ENCODE measurements around the gene SMCO3. TPM values are rescaled to one million over a fixed set of nuclear protein-coding genes. Genes with fewer than 3 reads are reported as not detected.
A peak's percentile ranks its signal among the peaks of the same experiment; 100 is the strongest.

The SMCO3 gene
- total RNA-seq, 2 donors from 2014 or later, result 0.33 to 0.43 TPM

DNA sequence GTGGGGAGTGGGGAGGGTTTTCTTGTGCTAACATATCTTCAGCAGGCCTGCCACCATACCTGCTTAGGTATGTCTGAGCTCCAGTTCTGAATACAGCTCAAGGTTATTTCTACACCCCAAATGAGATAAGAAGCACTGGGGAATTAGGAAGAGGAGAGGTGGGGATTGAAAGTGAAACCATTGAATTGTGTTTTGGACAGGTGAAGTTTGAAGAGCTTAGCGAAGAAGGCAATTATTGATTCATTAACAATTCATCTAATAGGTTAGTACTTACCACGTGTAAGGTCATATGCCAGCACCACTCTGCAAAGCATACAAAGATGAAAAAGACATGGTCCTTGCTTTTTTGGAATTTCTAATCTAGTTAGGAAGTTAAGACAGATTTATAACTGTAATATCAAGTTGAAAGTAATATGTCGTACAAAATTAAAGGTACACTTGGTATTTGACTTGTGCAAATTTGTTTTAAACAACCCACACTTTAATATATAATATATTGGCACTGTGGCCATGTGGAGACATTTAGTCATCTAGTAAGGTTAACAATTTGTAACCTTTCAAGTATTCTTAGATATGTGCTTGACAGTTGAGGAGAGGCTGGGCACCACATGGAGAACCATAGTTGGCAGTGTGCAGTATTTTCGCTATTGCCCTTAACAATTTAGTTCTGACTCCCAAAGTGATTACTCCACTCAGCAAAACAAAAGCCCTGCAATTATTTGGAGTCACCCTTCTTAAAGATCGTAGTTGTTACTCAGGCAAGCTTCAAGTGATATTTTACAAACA lies 3.6 kb downstream of the SMCO3 start:
- TF ChIP-seq, protein P1, sequence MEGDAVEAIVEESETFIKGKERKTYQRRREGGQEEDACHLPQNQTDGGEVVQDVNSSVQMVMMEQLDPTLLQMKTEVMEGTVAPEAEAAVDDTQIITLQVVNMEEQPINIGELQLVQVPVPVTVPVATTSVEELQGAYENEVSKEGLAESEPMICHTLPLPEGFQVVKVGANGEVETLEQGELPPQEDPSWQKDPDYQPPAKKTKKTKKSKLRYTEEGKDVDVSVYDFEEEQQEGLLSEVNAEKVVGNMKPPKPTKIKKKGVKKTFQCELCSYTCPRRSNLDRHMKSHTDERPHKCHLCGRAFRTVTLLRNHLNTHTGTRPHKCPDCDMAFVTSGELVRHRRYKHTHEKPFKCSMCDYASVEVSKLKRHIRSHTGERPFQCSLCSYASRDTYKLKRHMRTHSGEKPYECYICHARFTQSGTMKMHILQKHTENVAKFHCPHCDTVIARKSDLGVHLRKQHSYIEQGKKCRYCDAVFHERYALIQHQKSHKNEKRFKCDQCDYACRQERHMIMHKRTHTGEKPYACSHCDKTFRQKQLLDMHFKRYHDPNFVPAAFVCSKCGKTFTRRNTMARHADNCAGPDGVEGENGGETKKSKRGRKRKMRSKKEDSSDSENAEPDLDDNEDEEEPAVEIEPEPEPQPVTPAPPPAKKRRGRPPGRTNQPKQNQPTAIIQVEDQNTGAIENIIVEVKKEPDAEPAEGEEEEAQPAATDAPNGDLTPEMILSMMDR (IDR thresholded peaks at IDR 0.05), result no peak
- Histone ChIP-seq H3K36me3 (no peaks in the 10 kb centered on the region), H3K27me3 (no peaks in the 10 kb centered on the region), H3K4me3 (no peak overlapping the region), H3K4me1 (no peaks in the 10 kb centered on the region), H3K27ac (no peak overlapping the region), H3K9me3 (no peaks in the 10 kb centered on the region)
- DNase-seq (ENCODE audit: low spot score), result no peak

DNA sequence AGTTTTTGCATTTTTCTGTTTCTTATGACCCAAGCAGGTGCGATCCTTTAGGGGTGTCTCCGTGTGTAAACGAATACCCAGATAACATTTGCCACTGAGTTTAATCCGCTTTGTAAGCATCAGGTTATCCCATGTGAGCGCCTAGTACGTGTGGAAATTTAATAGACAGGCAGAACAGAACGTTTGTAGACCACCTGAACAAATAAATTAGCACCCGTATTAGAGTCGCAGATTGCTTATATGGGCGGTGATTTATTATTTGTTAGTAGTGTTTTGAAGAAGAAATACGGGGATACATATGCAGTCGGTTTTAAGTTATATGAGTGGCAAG lies 10.2 kb downstream of the SMCO3 start:
- no peaks in the 10 kb centered on the region for H3K9me3 ChIP-seq
- H3K4me3 ChIP-seq, result peak overlapping the region; percentile 56 to 89
- H3K27ac ChIP-seq, result peak overlapping the region; percentile 93 to 96
- peaks cover 6% of the 10 kb centered on the region for H3K36me3 ChIP-seq
- TF ChIP-seq, protein P1 (IDR thresholded peaks at IDR 0.05), result no peak
- no peaks in the 10 kb centered on the region for H3K27me3 ChIP-seq
- H3K4me1 ChIP-seq, result peaks cover 0 to 19% of the 10 kb centered on the region in 2 donors
- no peak for DNase-seq (ENCODE audit: low spot score)

DNA sequence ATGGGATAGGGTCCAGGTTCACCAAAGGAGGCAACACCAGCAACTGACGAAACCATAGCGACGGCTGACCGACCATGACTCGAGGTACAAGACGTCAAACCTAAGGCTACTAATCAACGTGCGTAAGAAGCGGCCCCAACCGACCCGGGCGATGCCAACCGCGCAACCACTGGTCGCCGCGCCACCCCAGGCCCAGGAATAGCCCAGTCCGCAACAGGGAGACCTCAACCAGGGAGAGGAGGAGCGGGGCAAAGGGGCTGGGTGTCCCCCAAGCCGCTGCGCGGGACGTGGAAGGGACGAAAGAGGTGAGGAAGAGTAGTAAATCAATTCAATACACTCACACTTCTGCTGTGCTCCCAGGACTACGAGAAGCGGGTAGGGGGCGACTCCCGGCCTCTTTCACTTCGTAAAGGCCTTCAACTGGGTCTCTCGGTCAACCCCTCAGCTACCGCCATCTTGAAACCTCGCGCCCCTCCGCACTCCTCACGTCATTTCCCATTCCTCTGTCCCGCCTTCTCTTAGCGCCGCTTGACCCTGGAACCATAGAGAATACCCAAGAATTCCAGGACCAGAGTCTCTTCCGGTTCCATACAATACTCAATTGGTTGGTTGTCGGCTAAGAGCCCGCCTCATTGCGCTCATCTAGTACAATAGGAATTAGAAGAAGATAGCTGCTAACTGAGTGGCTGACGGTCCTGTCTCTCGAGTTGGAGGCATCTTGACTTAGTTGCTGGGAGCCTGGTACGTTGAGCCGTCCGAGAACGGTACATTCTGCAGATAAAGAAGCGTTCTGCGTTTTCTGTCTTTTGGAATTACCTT lies 10.8 kb downstream of the SMCO3 start, which contains the start of the genes C12orf60 and WBP11:
Gene C12orf60 (plus strand): TSS at position 660 of the 819 bp plus-strand sequence. CDS start 19,266 bp downstream, outside the sequence.
Gene WBP11 (minus strand): TSS at position 468 of the 819 bp plus-strand sequence. CDS start 2,095 bp downstream, outside the sequence.
- Histone ChIP-seq H3K4me1 (peaks cover 0 to 19% of the 10 kb centered on the region in 2 donors), H3K27me3 (no peaks in the 10 kb centered on the region), H3K9me3 (no peaks in the 10 kb centered on the region), H3K36me3 (peaks cover 12% of the 10 kb centered on the region), H3K27ac (peak within 1 kb of the TSS; percentile 93 to 96), H3K4me3 (peak within 1 kb of the TSS; percentile 89 to 95)
- DNase-seq (ENCODE audit: low spot score), result peak; percentile 98
- TF ChIP-seq, protein P1 (IDR thresholded peaks at IDR 0.05), result no peak

DNA sequence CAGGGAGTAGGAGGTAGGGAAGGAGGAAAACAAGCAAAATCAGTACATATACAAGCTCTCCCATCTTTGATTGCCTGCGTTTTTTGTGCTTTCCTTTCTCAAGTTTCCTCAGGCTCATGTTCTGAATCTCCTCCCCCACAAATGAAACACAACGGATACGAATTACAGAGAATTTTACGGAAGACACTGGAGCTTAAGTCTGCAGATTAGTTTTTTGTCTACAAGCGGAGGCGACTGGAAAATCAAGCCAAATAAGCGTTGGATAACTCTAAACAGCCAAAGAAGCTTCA lies 11.3 kb downstream of the SMCO3 start:
- H3K4me3 ChIP-seq, result peak overlapping the region; percentile 89 to 95
- H3K4me1 ChIP-seq, result peaks cover 0 to 19% of the 10 kb centered on the region in 2 donors
- H3K27ac ChIP-seq, result peak overlapping the region; percentile 93 to 96
- no peak for DNase-seq (ENCODE audit: low spot score)
- TF ChIP-seq, protein P1 (IDR thresholded peaks at IDR 0.05), result no peak
- H3K36me3 ChIP-seq, result peaks cover 18% of the 10 kb centered on the region
- no peaks in the 10 kb centered on the region for H3K9me3 ChIP-seq
- H3K27me3 ChIP-seq, result no peaks in the 10 kb centered on the region

DNA sequence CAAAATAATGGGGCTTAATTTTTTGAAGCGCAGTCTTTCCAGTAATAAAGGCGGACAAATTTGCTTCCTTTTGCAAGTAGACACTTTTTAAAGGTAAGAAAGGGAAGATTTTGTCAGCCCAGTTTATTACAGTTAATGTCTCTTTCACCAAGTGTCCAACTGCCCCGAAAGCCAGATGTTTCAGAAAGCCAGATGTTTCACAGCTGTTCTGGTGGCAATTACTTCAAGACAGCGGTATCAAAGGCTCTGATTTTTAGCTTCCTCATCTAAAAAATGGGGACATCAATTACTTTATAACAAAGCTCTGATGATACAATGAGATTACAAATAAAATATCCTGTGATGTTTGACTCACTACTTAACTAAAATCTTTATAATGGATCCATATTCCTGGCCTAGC lies 11.7 kb downstream of the SMCO3 start:
- Histone ChIP-seq H3K36me3 (peaks cover 22% of the 10 kb centered on the region), H3K27ac (peak overlapping the region in 1 of 2 donors; percentile 96)
- TF ChIP-seq, protein P1 (IDR thresholded peaks at IDR 0.05), result no peak

More for the DNA sequence above, 11.7 kb downstream of the SMCO3 start:
- H3K27me3 ChIP-seq, result no peaks in the 10 kb centered on the region
- H3K4me1 ChIP-seq, result peaks cover 0 to 19% of the 10 kb centered on the region in 2 donors
- no peak for DNase-seq (ENCODE audit: low spot score)
- peak overlapping the region; percentile 89 to 95 for H3K4me3 ChIP-seq
- H3K9me3 ChIP-seq, result no peaks in the 10 kb centered on the region

Measured in right atrium auricular region (tissue), 2 donors.